Camera-type eye (tissue), 1 donor: ENCODE measurements around the gene CPXCR1. TPM values are rescaled to one million over a fixed set of nuclear protein-coding genes. Genes with fewer than 3 reads are reported as not detected.

Experiments used
- total RNA-seq: library from RNA; depleted of rRNA; stranded (reverse); fragments of >200 nt; gene quantifications from one replicate; pipeline ENCODE4 v1.2.3, GENCODE V29; 2014

Gene CPXCR1
- not detected for total RNA-seq

GRCh38 chrX:88746925-88747324 lies at the start of gene CPXCR1:
Gene CPXCR1 (plus strand): TSS chrX:88747225. CDS start chrX:88753415, 6,190 bp downstream.

